Body of pancreas (tissue), 4 donors: ENCODE measurements around the gene CCL11.

Experiments
- POLR2A ChIP-seq, 3 donors: fragments of 450-650 bp; IDR thresholded peaks; one replicate each; pipeline ENCODE4 v1.6.1; 2016; ENCODE audit warnings: antibody characterized with exemption in 3 of 3, mild to moderate bottlenecking in 2 of 3
- TF ChIP-seq, protein P1 (sequence below), 7 experiments: fragments of 450-650 bp in 4 of 7; fragments of 200-600 bp in 3 of 7; sonication (generic) in 3 of 7; IDR thresholded peaks; one replicate each; pipeline ENCODE4 v1.5.1; 2016 to 2019; ENCODE audit warnings: antibody characterized with exemption in 7 of 7

DNA sequence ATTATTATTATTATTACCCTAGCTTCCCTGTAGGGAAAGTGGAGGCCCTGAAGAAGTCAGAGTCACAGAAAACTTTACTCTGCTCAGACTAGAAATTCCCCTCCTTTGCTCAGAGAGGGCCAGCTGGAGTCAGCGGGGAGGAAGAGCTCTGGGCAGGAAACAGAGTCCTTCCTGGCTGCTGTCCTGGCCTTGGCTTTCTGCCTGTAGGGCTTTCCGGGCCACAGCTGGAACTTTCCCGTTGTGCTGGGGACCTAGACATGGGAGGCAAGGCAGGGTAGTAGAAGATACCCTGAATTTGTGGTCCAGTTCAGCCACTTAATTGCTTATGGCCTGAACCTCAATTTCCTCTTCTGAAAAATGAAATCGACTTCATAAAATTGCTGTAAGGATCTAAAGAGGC is 44.5 kb upstream of the CCL11 start:
- TF ChIP-seq, protein P1, sequence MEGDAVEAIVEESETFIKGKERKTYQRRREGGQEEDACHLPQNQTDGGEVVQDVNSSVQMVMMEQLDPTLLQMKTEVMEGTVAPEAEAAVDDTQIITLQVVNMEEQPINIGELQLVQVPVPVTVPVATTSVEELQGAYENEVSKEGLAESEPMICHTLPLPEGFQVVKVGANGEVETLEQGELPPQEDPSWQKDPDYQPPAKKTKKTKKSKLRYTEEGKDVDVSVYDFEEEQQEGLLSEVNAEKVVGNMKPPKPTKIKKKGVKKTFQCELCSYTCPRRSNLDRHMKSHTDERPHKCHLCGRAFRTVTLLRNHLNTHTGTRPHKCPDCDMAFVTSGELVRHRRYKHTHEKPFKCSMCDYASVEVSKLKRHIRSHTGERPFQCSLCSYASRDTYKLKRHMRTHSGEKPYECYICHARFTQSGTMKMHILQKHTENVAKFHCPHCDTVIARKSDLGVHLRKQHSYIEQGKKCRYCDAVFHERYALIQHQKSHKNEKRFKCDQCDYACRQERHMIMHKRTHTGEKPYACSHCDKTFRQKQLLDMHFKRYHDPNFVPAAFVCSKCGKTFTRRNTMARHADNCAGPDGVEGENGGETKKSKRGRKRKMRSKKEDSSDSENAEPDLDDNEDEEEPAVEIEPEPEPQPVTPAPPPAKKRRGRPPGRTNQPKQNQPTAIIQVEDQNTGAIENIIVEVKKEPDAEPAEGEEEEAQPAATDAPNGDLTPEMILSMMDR (IDR thresholded peaks at IDR 0.05): no peak
- no peak for TF ChIP-seq POLR2A (IDR thresholded peaks at IDR 0.05)
